K562 treated with DMSO at 1 percent for 24 hours (cell line): ENCODE measurements around the gene DTX2. TPM values are rescaled to one million over a fixed set of nuclear protein-coding genes. Genes with fewer than 3 reads are reported as not detected.

ENCODE experiments used
- total RNA-seq: library from RNA; unstranded; fragments of 300-600 nt; gene quantifications from 2 replicates; pipeline ENCODE4 v1.2.3, GENCODE V29; 2022; ENCODE audit warnings: low read depth; ENCODE audit not compliant: insufficient read depth

Gene DTX2
- total RNA-seq = 59.7 and 62.8 TPM in 2 replicates

DNA sequence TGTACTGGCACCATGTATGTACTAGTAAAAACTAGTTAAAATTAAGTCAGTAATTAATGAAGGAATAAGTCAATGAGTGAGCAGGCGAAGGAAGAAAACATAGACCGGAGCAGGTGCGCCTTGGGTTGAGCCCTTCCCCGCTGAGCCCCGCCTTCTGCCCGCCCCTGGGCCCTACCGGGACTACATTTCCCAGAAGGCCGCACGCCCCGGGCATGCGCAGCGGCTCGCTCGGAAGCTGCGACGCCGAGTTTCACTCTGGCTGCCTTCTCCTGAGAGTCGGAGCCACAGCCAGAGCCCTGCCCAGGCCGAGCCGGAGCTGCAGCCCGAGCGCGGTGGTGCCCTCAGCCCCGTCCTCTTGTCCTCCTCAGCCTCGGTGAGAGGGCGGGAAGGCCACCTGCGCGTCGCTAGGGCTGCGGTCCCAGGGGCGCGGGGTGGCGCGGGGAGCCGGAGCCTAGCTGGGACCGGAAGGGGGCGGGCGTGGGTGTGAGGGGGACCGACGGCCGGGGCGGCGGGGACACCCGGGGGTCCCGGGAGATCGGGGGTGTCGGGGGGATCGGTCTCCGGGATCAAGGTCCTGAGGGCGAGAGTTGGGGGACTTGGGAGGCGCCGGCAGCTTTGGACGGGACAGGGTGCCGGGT lies at the start of gene DTX2:
Gene DTX2 (plus strand): TSS at position 246 of the 638 bp plus-strand sequence. CDS start 18,801 bp downstream, outside the sequence.

DNA sequence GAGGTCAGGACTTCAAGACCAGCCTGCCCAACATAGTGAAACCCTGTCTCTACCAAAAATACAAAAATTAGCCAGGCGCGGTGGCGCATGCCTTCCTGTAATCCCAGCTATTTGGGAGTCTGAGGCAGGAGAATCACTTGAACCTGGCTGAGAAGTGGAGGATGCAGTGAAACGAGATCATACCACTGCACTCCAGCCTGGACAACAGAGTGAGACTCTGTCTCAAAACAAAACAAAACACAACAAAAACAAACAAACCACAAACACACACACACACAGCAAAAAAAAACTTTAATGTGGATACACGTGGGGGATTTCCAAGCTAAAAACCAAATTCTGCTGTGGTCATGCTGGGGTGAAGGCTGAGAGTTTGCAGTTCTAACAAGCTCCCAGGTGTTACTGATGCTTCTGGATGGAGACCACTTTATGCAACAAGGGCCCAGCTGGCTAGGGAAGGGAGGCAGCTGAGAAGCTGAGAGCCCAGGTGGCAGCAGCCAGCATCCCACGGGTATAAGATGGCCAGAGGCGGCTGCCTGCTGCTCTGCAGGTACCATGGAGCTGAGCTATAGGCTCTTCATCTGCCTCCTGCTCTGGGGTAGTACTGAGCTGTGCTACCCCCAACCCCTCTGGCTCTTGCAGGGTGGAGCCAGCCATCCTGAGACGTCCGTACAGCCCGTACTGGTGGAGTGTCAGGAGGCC lies 36.9 kb upstream of the DTX2 start, which contains the start of gene ZP3:
Gene ZP3 (plus strand): TSS at position 538 of the 699 bp plus-strand sequence. CDS start 15 bp downstream, at position 553.

DNA sequence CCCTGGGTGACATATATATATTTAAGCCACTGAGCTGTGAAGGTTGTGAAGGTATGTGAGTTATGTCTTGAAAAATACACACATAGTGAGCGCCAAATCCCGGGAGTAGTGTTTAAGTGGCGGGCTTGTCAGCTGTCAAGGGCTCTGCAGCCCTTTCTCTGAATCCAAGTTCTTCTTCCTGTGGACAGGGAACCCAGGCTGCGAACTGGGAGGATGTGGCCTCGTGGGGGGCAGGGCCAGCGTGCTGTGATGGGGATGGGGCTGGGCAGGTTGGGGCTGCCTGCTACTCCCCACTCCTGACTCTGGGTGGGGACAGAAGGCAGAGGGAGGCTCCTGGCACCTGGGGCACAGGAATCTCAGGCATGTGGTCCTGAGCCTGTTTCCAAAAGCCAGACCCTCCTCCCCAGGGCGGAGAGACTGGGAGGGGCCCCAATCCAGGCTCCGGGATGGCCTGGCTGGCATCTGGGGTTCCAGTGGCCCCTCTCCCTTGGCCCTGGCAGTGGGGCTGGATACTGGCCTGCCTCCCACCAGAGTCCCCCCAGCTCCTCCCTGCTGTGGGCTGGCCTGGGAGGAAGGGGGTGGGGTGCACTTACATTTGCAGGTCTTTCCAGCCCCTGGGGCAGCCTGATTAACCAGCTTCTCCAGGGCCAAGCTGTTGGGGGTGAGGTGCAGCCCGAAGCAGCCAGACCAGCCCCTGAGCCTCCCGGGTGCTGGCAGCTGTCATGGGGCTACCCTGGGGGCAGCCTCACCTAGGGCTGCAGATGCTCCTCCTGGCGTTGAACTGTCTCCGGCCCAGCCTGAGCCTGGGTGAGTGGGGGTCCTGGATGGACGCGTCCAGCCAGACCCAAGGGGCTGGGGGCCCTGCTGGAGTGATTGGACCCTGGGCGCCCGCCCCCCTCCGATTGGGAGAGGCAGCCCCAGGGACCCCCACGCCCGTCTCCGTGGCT lies 48.7 kb downstream of the DTX2 start, which contains the start of gene UPK3B:
Gene UPK3B (plus strand): TSS at position 622 of the 947 bp plus-strand sequence. CDS start 101 bp downstream, at position 723.

DNA sequence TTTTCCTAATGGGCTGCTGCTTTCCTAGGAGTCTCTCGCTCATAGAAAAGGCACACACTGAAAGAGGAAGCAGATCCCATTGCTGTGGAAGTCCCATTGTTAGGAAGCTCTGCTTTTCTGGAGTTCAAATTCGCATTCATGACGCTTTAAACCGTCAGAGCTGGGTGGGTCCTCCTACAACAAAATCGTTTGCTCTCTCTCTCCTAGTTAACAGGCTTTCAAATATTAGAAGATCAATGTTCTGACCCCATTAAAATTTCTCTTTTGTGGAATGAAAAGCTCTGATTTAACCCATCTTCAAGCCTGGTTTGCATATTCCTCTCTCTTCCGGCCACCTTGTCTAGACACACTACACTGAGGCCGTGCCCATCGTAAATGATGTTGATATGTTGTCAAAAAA lies 81.7 kb downstream of the DTX2 start, which contains the start of gene SPDYE16:
Gene SPDYE16 (minus strand): TSS at position 101 of the 400 bp plus-strand sequence. CDS start 1,838 bp downstream, outside the sequence.

Other genes starting within 250 kb of the DTX2 start
- 734 and 824 TPM in 2 replicates for gene HSPB1, start 159.0 kb upstream of the DTX2 start, total RNA-seq
- 135 and 146 TPM in 2 replicates for gene YWHAG, start 102.7 kb upstream of the DTX2 start, total RNA-seq
- gene SSC4D, start 52.0 kb upstream of the DTX2 start, total RNA-seq = 13.5 and 16.9 TPM in 2 replicates
- 11.1 and 12.2 TPM in 2 replicates for gene ZP3, start 36.8 kb upstream of the DTX2 start, total RNA-seq
- gene UPK3B, start 48.8 kb downstream of the DTX2 start, total RNA-seq = not detected in 2 replicates
- gene SPDYE16, start 81.6 kb downstream of the DTX2 start, total RNA-seq = not detected in 2 replicates
- 21.6 and 29.2 TPM in 2 replicates for gene POMZP3, start 165.6 kb downstream of the DTX2 start, total RNA-seq